SK-N-SH treated with all-trans-retinoic acid at 6 μM for 48 hours (cell line): ENCODE data around the gene POMGNT2.

Experiments
- ATAC-seq: fragments of 200-7000 bp; cut with Tn5 transposase; 3 replicates; pipeline ENCODE4 v1.9.1; 2020; ENCODE audit warnings: mild to moderate bottlenecking, moderate library complexity
- ARNTL ChIP-seq: fragments of 450-650 bp; formaldehyde crosslinking; IDR thresholded peaks from 2 replicates; pipeline ENCODE4 v1.5.0; 2020; ENCODE audit warnings: low read depth, mild to moderate bottlenecking, moderate library complexity, borderline replicate concordance
- BACH2 ChIP-seq: fragments of 250-450 bp; sonication (Bioruptor Pico); IDR thresholded peaks from 2 replicates; pipeline ENCODE4 v1.9.0; 2021; ENCODE audit warnings: mild to moderate bottlenecking, borderline replicate concordance
- CREB5 ChIP-seq: fragments of 250-450 bp; sonication (Bioruptor Pico); IDR thresholded peaks from 2 replicates; pipeline ENCODE4 v1.5.1; 2020; ENCODE audit warnings: low read depth, mild to moderate bottlenecking, moderate library complexity
- CSDC2 ChIP-seq: fragments of 250-450 bp; sonication (Bioruptor Pico); IDR thresholded peaks from 2 replicates; pipeline ENCODE4 v1.5.0; 2020; ENCODE audit warnings: mild to moderate bottlenecking, moderate library complexity
- CSRNP3 ChIP-seq: fragments of 250-450 bp; sonication (Bioruptor Pico); IDR thresholded peaks from 2 replicates; pipeline ENCODE4 v1.5.1; 2021; ENCODE audit warnings: mild to moderate bottlenecking, moderate library complexity
- ESRRG ChIP-seq: fragments of 250-450 bp; sonication (Bioruptor Pico); IDR thresholded peaks from 2 replicates; pipeline ENCODE4 v1.6.1; 2021; ENCODE audit warnings: mild to moderate bottlenecking
- GLIS3 ChIP-seq: fragments of 250-450 bp; sonication (Bioruptor Pico); IDR thresholded peaks from 2 replicates; pipeline ENCODE4 v1.5.0; 2020; ENCODE audit warnings: mild to moderate bottlenecking, moderate library complexity
- ISL1 ChIP-seq: fragments of 250-450 bp; sonication (Bioruptor Pico); IDR thresholded peaks from 2 replicates; pipeline ENCODE4 v2.1.2; 2022; ENCODE audit warnings: mild to moderate bottlenecking, moderate library complexity
- PATZ1 ChIP-seq: fragments of 250-450 bp; sonication (Bioruptor Pico); IDR thresholded peaks from 2 replicates; pipeline ENCODE4 v1.8.0; 2020; ENCODE audit warnings: mild to moderate bottlenecking, moderate library complexity, borderline replicate concordance
- POU6F1 ChIP-seq: fragments of 250-450 bp; sonication (Bioruptor Pico); IDR thresholded peaks from 2 replicates; pipeline ENCODE4 v1.8.0; 2021; ENCODE audit warnings: low read depth, mild to moderate bottlenecking, moderate library complexity, borderline replicate concordance
- PPARA ChIP-seq: fragments of 250-450 bp; sonication (Bioruptor Pico); IDR thresholded peaks from 2 replicates; pipeline ENCODE4 v1.5.0; 2020; ENCODE audit warnings: mild to moderate bottlenecking, borderline replicate concordance
- RARB ChIP-seq: fragments of 250-450 bp; sonication (Bioruptor Pico); IDR thresholded peaks from 2 replicates; pipeline ENCODE4 v1.8.0; 2021; ENCODE audit warnings: mild to moderate bottlenecking, moderate library complexity
- SNAI2 ChIP-seq: fragments of 250-450 bp; sonication (Bioruptor Pico); IDR thresholded peaks from 2 replicates; pipeline ENCODE4 v1.5.0; 2020; ENCODE audit warnings: mild to moderate bottlenecking, moderate library complexity
- TCF4 ChIP-seq: fragments of 250-450 bp; sonication (Bioruptor Pico); IDR thresholded peaks from 2 replicates; pipeline ENCODE4 v1.8.0; 2021; ENCODE audit warnings: mild to moderate bottlenecking, moderate library complexity, borderline replicate concordance
- TOX ChIP-seq: fragments of 250-450 bp; sonication (Bioruptor Pico); IDR thresholded peaks from 2 replicates; pipeline ENCODE4 v1.8.0; 2021; ENCODE audit warnings: mild to moderate bottlenecking, moderate library complexity, borderline replicate concordance
- TSHZ2 ChIP-seq: fragments of 250-450 bp; sonication (Bioruptor Pico); IDR thresholded peaks from 2 replicates; pipeline ENCODE4 v1.5.0; 2020; ENCODE audit warnings: mild to moderate bottlenecking, moderate library complexity
- ZC3H10 ChIP-seq: fragments of 250-450 bp; sonication (Bioruptor Pico); IDR thresholded peaks from 2 replicates; pipeline ENCODE4 v1.5.1; 2021; ENCODE audit warnings: mild to moderate bottlenecking, moderate library complexity
- ZFP3 ChIP-seq: fragments of 250-450 bp; sonication (Bioruptor Pico); IDR thresholded peaks from 2 replicates; pipeline ENCODE4 v1.5.0; 2020; ENCODE audit warnings: mild to moderate bottlenecking, moderate library complexity
- ZFP30 ChIP-seq: fragments of 450-650 bp; formaldehyde crosslinking; IDR thresholded peaks from 2 replicates; pipeline ENCODE4 v1.5.0; 2022; ENCODE audit warnings: mild to moderate bottlenecking, moderate library complexity
- ZNF70 ChIP-seq: fragments of 450-650 bp; formaldehyde crosslinking; IDR thresholded peaks from 2 replicates; pipeline ENCODE4 v1.5.0; 2020; ENCODE audit warnings: mild to moderate bottlenecking, moderate library complexity
- ZNF8 ChIP-seq: fragments of 450-650 bp; formaldehyde crosslinking; IDR thresholded peaks from 2 replicates; pipeline ENCODE4 v1.5.0; 2020; ENCODE audit warnings: mild to moderate bottlenecking, moderate library complexity

POMGNT2 gene

GRCh38 chr3:43091481-43091880 lies 14.4 kb downstream of the POMGNT2 start:
- ATAC-seq, result no peak
- no peak for TF ChIP-seq PPARA (CRISPR knock-in tag)
- TF ChIP-seq TOX, result no peak
- no peak for TF ChIP-seq SNAI2 (CRISPR knock-in tag)
- TF ChIP-seq TSHZ2 (CRISPR knock-in tag), result no peak

- no peak for ATAC-seq
- TF ChIP-seq ZFP3 (no peak), ZNF8 (CRISPR knock-in tag) (no peak), BACH2 (no peak), POU6F1 (CRISPR knock-in tag) (no peak), ARNTL (CRISPR knock-in tag) (no peak), ZC3H10 (no peak), ZFP30 (CRISPR knock-in tag) (no peak), RARB (CRISPR knock-in tag) (no peak), CREB5 (CRISPR knock-in tag) (no peak), CSRNP3 (no peak), TCF4 (CRISPR knock-in tag) (no peak), ZNF70 (no peak), TOX (no peak), SNAI2 (CRISPR knock-in tag) (no peak), TSHZ2 (CRISPR knock-in tag) (no peak), CSDC2 (CRISPR knock-in tag) (no peak), ISL1 (no peak), ESRRG (CRISPR knock-in tag) (no peak), GLIS3 (CRISPR knock-in tag) (no peak), PATZ1 (no peak)
Observed at GRCh38 chr3:43090238-43090637, 15.6 kb downstream of the POMGNT2 start.
